ENCODE measurements around the gene MOB3A. TPM values are rescaled to one million over a fixed set of nuclear protein-coding genes. Genes with fewer than 3 reads are reported as not detected.
"Not testable (repeated sequence)": the region's sequence is repeated elsewhere in the genome, so short reads cannot be mapped to it uniquely, and the experiment has no call there.

The MOB3A gene
- polyA plus RNA-seq, 3 donors from 2014 or later = 39.4 to 160 (median 42.2) TPM

GRCh38 chr19:2037651-2038255 lies 58.4 kb downstream of the MOB3A start:
- Mint-ChIP-seq H3K27ac (peak overlapping the region in 3 of 6 donors; percentile 36 to 61 (median 59)), H3K27me3 (ENCODE audit: low read depth in 3 of 3) (peaks cover 0 to 14% (median 10%) of the 10 kb centered on the region in 3 donors), H3K9me3 (no peaks in the 10 kb centered on the region), H3K4me3 (no peak overlapping the region), H3K36me3 (no peaks in the 10 kb centered on the region), H3K4me1 (peaks cover 14 to 15% of the 10 kb centered on the region in 2 donors)
- no peak for DNase-seq

- Mint-ChIP-seq H3K36me3 (no peaks in the 10 kb centered on the region), H3K4me3 (no peak overlapping the region)
These were observed 59.7 kb downstream of the MOB3A start for GRCh38 chr19:2036424-2036823.

GRCh38 chr19:2035590-2035991 lies 60.5 kb downstream of the MOB3A start:
- peaks cover 2 to 7% (median 2%) of the 10 kb centered on the region in 3 donors for H3K27me3 Mint-ChIP-seq (ENCODE audit: low read depth in 3 of 3)
- peaks cover 20 to 25% of the 10 kb centered on the region in 2 donors for H3K4me1 Mint-ChIP-seq
- no peaks in the 10 kb centered on the region for H3K36me3 Mint-ChIP-seq
- no peak overlapping the region for H3K4me3 Mint-ChIP-seq
- DNase-seq = no peak
- H3K9me3 Mint-ChIP-seq = no peaks in the 10 kb centered on the region
- no peak overlapping the region for H3K27ac Mint-ChIP-seq

More at GRCh38 chr19:2036424-2036823, 59.7 kb downstream of the MOB3A start:
- DNase-seq = no peak
- Mint-ChIP-seq H3K9me3 (no peaks in the 10 kb centered on the region), H3K27ac (no peak overlapping the region), H3K4me1 (peaks cover 20 to 25% of the 10 kb centered on the region in 2 donors), H3K27me3 (ENCODE audit: low read depth in 3 of 3) (peaks cover 2 to 7% (median 2%) of the 10 kb centered on the region in 3 donors)

GRCh38 chr19:2034729-2035589 lies 61.2 kb downstream of the MOB3A start:
- H3K36me3 Mint-ChIP-seq = no peaks in the 10 kb centered on the region
- H3K27ac Mint-ChIP-seq = peak overlapping the region in 2 of 6 donors; percentile 49 to 64
- peaks cover 20 to 25% of the 10 kb centered on the region in 2 donors for H3K4me1 Mint-ChIP-seq
- H3K27me3 Mint-ChIP-seq (ENCODE audit: low read depth in 3 of 3) = peaks cover 2 to 7% (median 2%) of the 10 kb centered on the region in 3 donors
- H3K4me3 Mint-ChIP-seq = peak overlapping the region in 1 of 5 donors; percentile 21
- peak; percentile 57 to 62 (median 60) for DNase-seq
- H3K9me3 Mint-ChIP-seq = no peaks in the 10 kb centered on the region

- peaks cover 20 to 25% of the 10 kb centered on the region in 2 donors for H3K4me1 Mint-ChIP-seq
- H3K4me3 Mint-ChIP-seq; H3K27ac Mint-ChIP-seq; H3K27me3 Mint-ChIP-seq (ENCODE audit: low read depth in 3 of 3); H3K9me3 Mint-ChIP-seq; DNase-seq; H3K36me3 Mint-ChIP-seq: not testable (repeated sequence)
These were observed 61.9 kb downstream of the MOB3A start for GRCh38 chr19:2034253-2034652.

- Mint-ChIP-seq H3K4me1 (peaks cover 20 to 25% of the 10 kb centered on the region in 2 donors), H3K9me3 (no peaks in the 10 kb centered on the region), H3K27me3 (ENCODE audit: low read depth in 3 of 3) (peaks cover 2 to 6% (median 2%) of the 10 kb centered on the region in 3 donors), H3K4me3 (no peak overlapping the region), H3K36me3 (no peaks in the 10 kb centered on the region), H3K27ac (no peak overlapping the region)
- DNase-seq = no peak
These were observed 62.3 kb downstream of the MOB3A start for GRCh38 chr19:2033825-2034159.

GRCh38 chr19:2033115-2033824 lies 62.9 kb downstream of the MOB3A start:
- Mint-ChIP-seq H3K27me3 (ENCODE audit: low read depth in 3 of 3) (peaks cover 2 to 6% (median 2%) of the 10 kb centered on the region in 3 donors), H3K9me3 (no peaks in the 10 kb centered on the region), H3K27ac (peak overlapping the region in 1 of 6 donors; percentile 40), H3K4me3 (no peak overlapping the region), H3K4me1 (peaks cover 20 to 25% of the 10 kb centered on the region in 2 donors), H3K36me3 (no peaks in the 10 kb centered on the region)
- no peak for DNase-seq

GRCh38 chr19:2032296-2032941 lies 63.7 kb downstream of the MOB3A start:
- peak overlapping the region; percentile 61 to 85 (median 70) for H3K27ac Mint-ChIP-seq
- H3K4me1 Mint-ChIP-seq = peaks cover 20 to 25% of the 10 kb centered on the region in 2 donors
- H3K9me3 Mint-ChIP-seq = no peaks in the 10 kb centered on the region
- DNase-seq = peak in 2 of 3 donors; percentile 44 to 45
- H3K27me3 Mint-ChIP-seq (ENCODE audit: low read depth in 3 of 3) = peaks cover 2% of the 10 kb centered on the region in 3 donors
- peak overlapping the region; percentile 58 to 73 (median 63) for H3K4me3 Mint-ChIP-seq
- no peaks in the 10 kb centered on the region for H3K36me3 Mint-ChIP-seq

- Mint-ChIP-seq H3K9me3 (no peaks in the 10 kb centered on the region), H3K36me3 (no peaks in the 10 kb centered on the region), H3K27me3 (ENCODE audit: low read depth in 3 of 3) (peaks cover 0 to 2% (median 0%) of the 10 kb centered on the region in 3 donors), H3K27ac (no peak overlapping the region), H3K4me3 (no peak overlapping the region), H3K4me1 (peaks cover 6% of the 10 kb centered on the region in 2 donors)
- DNase-seq = no peak
These were observed 68.8 kb downstream of the MOB3A start for GRCh38 chr19:2027361-2027760.

GRCh38 chr19:2026770-2027169 lies 69.4 kb downstream of the MOB3A start:
- H3K27ac Mint-ChIP-seq = no peak overlapping the region
- DNase-seq = no peak
- peaks cover under 1% of the 10 kb centered on the region in 2 donors for H3K4me1 Mint-ChIP-seq
- no peaks in the 10 kb centered on the region for H3K36me3 Mint-ChIP-seq
- H3K4me3 Mint-ChIP-seq = no peak overlapping the region
- no peaks in the 10 kb centered on the region for H3K9me3 Mint-ChIP-seq
- H3K27me3 Mint-ChIP-seq (ENCODE audit: low read depth in 3 of 3) = peaks cover 0 to 1% (median under 1%) of the 10 kb centered on the region in 3 donors

GRCh38 chr19:2022289-2022688 lies 73.8 kb downstream of the MOB3A start:
- Mint-ChIP-seq H3K27me3 (ENCODE audit: low read depth in 3 of 3) (peaks cover 1 to 5% (median 1%) of the 10 kb centered on the region in 3 donors), H3K4me3 (no peak overlapping the region), H3K27ac (peak overlapping the region in 1 of 6 donors; percentile 49), H3K4me1 (peaks cover 0 to 4% of the 10 kb centered on the region in 2 donors), H3K36me3 (no peaks in the 10 kb centered on the region), H3K9me3 (no peaks in the 10 kb centered on the region)
- no peak for DNase-seq

- no peak for DNase-seq
- Mint-ChIP-seq H3K27ac (no peak overlapping the region), H3K9me3 (no peaks in the 10 kb centered on the region), H3K36me3 (no peaks in the 10 kb centered on the region), H3K4me1 (peaks cover 0 to 6% of the 10 kb centered on the region in 2 donors), H3K27me3 (ENCODE audit: low read depth in 3 of 3) (peaks cover 1 to 5% (median 1%) of the 10 kb centered on the region in 3 donors), H3K4me3 (no peak overlapping the region)
These were observed 74.5 kb downstream of the MOB3A start for GRCh38 chr19:2021453-2022140.
